GM12878 (cell line): ENCODE data around the gene STAM2.

ENCODE experiments used
- ATF7 ChIP-seq: fragments of 450-650 bp; IDR thresholded peaks from 2 replicates; pipeline ENCODE4 v1.6.1; 2016; ENCODE audit warnings: low read depth, mild to moderate bottlenecking
- BCLAF1 ChIP-seq: fragments of 450-650 bp; IDR thresholded peaks from 2 replicates; pipeline ENCODE4 v1.6.1; 2017; ENCODE audit warnings: antibody characterized with exemption, mild to moderate bottlenecking, moderate library complexity
- CREB1 ChIP-seq: IDR thresholded peaks from 2 replicates; pipeline ENCODE4 v1.6.1; 2012; ENCODE audit warnings: low read depth, mild to moderate bottlenecking, inconsistent platforms
- CTCF ChIP-seq, 3 experiments: IDR thresholded peaks in 2 of 3; conservative IDR thresholded peaks in 1 of 3; 2 replicates each; pipeline ENCODE4 v1.5.1; 2011; ENCODE audit warnings: low read depth in 3 of 3, low read length in 3 of 3, mild to moderate bottlenecking in 3 of 3, control low read depth in 2 of 3, moderate library complexity in 2 of 3, inconsistent platforms in 1 of 3, mixed read lengths in 1 of 3; ENCODE audit not compliant: control insufficient read depth in 2 of 3, insufficient read depth in 1 of 3; ENCODE audit errors: extremely low read depth in 1 of 3
- EZH2 ChIP-seq: IDR thresholded peaks from 2 replicates; pipeline ENCODE4 v1.6.1; 2012; ENCODE audit warnings: low read depth, mild to moderate bottlenecking, control low read depth, inconsistent platforms, low read length, borderline replicate concordance; ENCODE audit not compliant: control insufficient read depth
- POLR2A ChIP-seq: IDR thresholded peaks from 2 replicates; pipeline ENCODE4 v1.6.1; 2011; ENCODE audit warnings: low read depth, mild to moderate bottlenecking, low read length
- REST ChIP-seq: IDR thresholded peaks from 2 replicates; pipeline ENCODE4 v1.6.1; 2012; ENCODE audit warnings: mild to moderate bottlenecking, low read depth, low read length
- TCF12 ChIP-seq: IDR thresholded peaks from 2 replicates; pipeline ENCODE4 v1.6.1; 2011; ENCODE audit warnings: low read depth, mild to moderate bottlenecking, low read length
- ZBTB33 ChIP-seq: fragments of 450-650 bp; IDR thresholded peaks from 2 replicates; pipeline ENCODE4 v1.6.1; 2017; ENCODE audit warnings: mild to moderate bottlenecking

GRCh38 chr2:152095146-152095545, 80.4 kb downstream of the STAM2 start:
- TF ChIP-seq REST (no peak), CREB1 (no peak), ZBTB33 (no peak), CTCF (IDR thresholded peaks at IDR 0.05 in 2 of 3, conservative IDR thresholded peaks at IDR 0.05 in 1 of 3; ENCODE audit: control insufficient read depth in 2 of 3, extremely low read depth in 1 of 3, insufficient read depth in 1 of 3, low read depth in 3 of 3, low read length in 3 of 3) (no peak), TCF12 (no peak), ATF7 (no peak), POLR2A (no peak), EZH2 (no peak), BCLAF1 (no peak)
